HepG2 (cell line): ENCODE measurements around the gene CERT1. TPM values are rescaled to one million over a fixed set of nuclear protein-coding genes. Genes with fewer than 3 reads are reported as not detected.

ENCODE experiments used
- ARHGAP35 ChIP-seq: sonication (generic); formaldehyde crosslinking; IDR thresholded peaks from 2 replicates; pipeline ENCODE4 v1.9.0; 2022; ENCODE audit warnings: mild to moderate bottlenecking, inconsistent platforms, moderate library complexity, missing genetic modification reagents, borderline replicate concordance
- CREB1 ChIP-seq, 2 experiments: fragments of 450-650 bp in 1 of 2; IDR thresholded peaks; 2 replicates each; pipeline ENCODE4 v1.6.1; 2016 to 2017; ENCODE audit warnings: control low read depth in 1 of 2, mild to moderate bottlenecking in 1 of 2, missing compliant biosample characterization in 1 of 2, missing genetic modification characterization in 1 of 2
- FOXA3 ChIP-seq: IDR thresholded peaks from 2 replicates; pipeline ENCODE4 v1.6.1; 2016; ENCODE audit warnings: missing genetic modification reagents, missing compliant biosample characterization
- HDAC1 ChIP-seq: sonication (generic); formaldehyde crosslinking; IDR thresholded peaks from 2 replicates; pipeline ENCODE4 v1.5.1; 2020; ENCODE audit warnings: mild to moderate bottlenecking, missing genetic modification reagents
- HNRNPUL1 ChIP-seq: fragments of 200-400 bp; formaldehyde crosslinking; IDR thresholded peaks from 2 replicates; pipeline ENCODE4 v1.6.1; 2017; ENCODE audit warnings: low read depth, mild to moderate bottlenecking, low read length, moderate library complexity
- MEF2D ChIP-seq: sonication (generic); formaldehyde crosslinking; IDR thresholded peaks from 2 replicates; pipeline ENCODE4 v1.5.1; 2020; ENCODE audit warnings: mild to moderate bottlenecking, missing genetic modification reagents
- NFIB ChIP-seq: sonication (generic); formaldehyde crosslinking; IDR thresholded peaks from 2 replicates; pipeline ENCODE4 v1.9.0; 2021; ENCODE audit warnings: missing genetic modification reagents, mild to moderate bottlenecking, borderline replicate concordance
- NR2C2 ChIP-seq: sonication (generic); formaldehyde crosslinking; IDR thresholded peaks from 2 replicates; pipeline ENCODE4 v1.4.0; 2020; ENCODE audit warnings: missing genetic modification reagents, mild to moderate bottlenecking, moderate library complexity, borderline replicate concordance
- RELA ChIP-seq: sonication (generic); formaldehyde crosslinking; IDR thresholded peaks from 2 replicates; pipeline ENCODE4 v1.4.0; 2020; ENCODE audit warnings: missing genetic modification reagents
- polyA plus RNA-seq, 8 experiments: library from polyadenylated mRNA; depleted of rRNA in 3 of 8; stranded (reverse) in 7 of 8; unstranded in 1 of 8; fragments of >200 nt; fragmentation: Illumina TruSeq in 4 of 8; extraction: Trizol in 4 of 8; gene quantifications; 2 replicates each; pipeline versions ENCODE4 v1.2.1 to v1.2.3, GENCODE V29; 2011 to 2016; ENCODE audit warnings: low read depth in 4 of 8, missing spikeins in 1 of 8, mixed read lengths in 1 of 8; ENCODE audit not compliant: insufficient read depth in 1 of 8
- total RNA-seq, 5 experiments: library from RNA; depleted of rRNA; stranded (reverse); fragments of >200 nt; fragmentation: Illumina TruSeq; extraction: Trizol; gene quantifications; 2 replicates each; pipeline ENCODE4 v1.2.3, GENCODE V29; 2016; ENCODE audit warnings: low read depth in 1 of 5
- TF ChIP-seq, protein P1 (sequence below): sonication (generic); formaldehyde crosslinking; IDR thresholded peaks from 2 replicates; pipeline ENCODE4 v1.5.1; 2020; ENCODE audit warnings: mild to moderate bottlenecking, missing genetic modification reagents, borderline replicate concordance
- TF ChIP-seq, protein P2 (sequence below): sonication (generic); formaldehyde crosslinking; IDR thresholded peaks from 2 replicates; pipeline ENCODE4 v1.4.0; 2020; ENCODE audit warnings: missing genetic modification reagents, borderline replicate concordance
- TF ChIP-seq, protein P3 (sequence below): sonication (generic); formaldehyde crosslinking; IDR thresholded peaks from 2 replicates; pipeline ENCODE4 v1.4.0; 2020; ENCODE audit warnings: missing genetic modification reagents
- TF ChIP-seq, protein P4 (sequence below): IDR thresholded peaks from 2 replicates; pipeline ENCODE4 v1.6.1; 2016

CERT1 gene
- total and polyA plus RNA-seq, 2 of the 13 experiments (the other 11 are each of a cell fraction or from before 2014, with no cell fraction given): 8.2 to 12.7 TPM

DNA sequence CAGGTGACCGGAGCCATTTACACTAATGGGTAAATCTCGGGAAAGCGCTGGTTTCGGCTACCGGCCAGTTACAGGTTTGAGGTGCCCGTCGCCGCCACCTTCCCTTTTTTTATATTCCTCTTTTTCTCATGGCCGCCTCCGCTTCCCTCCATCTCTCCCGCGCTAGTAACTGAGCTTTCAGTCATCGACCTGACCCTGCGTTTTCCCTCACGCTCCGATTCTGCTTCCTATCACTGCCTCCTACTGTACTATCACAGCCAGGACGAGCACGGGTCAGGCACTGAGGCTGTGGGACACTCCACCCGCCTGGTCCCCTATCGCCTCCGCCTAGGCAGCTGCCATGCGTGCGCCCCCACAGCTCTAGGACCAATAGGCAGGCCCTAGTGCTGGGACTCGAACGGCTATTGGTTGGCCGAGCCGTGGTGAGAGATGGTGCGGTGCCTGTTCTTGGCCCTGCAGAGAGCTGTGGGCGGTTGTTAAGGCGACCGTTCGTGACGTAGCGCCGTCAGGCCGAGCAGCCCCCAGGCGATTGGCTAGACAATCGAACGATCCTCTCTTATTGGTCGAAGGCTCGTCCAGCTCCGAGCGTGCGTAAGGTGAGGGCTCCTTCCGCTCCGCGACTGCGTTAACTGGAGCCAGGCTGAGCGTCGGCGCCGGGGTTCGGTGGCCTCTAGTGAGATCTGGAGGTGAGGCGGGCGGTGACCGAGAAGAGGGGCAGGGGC is 174.7 kb downstream of the CERT1 start, which contains the start of gene HMGCR (continued):
- TF ChIP-seq CREB1 (IDR thresholded peaks at IDR 0.05): peak; percentile 96
- peak; percentile 98 for TF ChIP-seq CREB1 (CRISPR knock-in tag; IDR thresholded peaks at IDR 0.05)
- TF ChIP-seq HDAC1 (CRISPR knock-in tag): peak; percentile 94
- TF ChIP-seq ARHGAP35: no peak; the same call in 1 of the 2 replicates
- TF ChIP-seq, protein P1, sequence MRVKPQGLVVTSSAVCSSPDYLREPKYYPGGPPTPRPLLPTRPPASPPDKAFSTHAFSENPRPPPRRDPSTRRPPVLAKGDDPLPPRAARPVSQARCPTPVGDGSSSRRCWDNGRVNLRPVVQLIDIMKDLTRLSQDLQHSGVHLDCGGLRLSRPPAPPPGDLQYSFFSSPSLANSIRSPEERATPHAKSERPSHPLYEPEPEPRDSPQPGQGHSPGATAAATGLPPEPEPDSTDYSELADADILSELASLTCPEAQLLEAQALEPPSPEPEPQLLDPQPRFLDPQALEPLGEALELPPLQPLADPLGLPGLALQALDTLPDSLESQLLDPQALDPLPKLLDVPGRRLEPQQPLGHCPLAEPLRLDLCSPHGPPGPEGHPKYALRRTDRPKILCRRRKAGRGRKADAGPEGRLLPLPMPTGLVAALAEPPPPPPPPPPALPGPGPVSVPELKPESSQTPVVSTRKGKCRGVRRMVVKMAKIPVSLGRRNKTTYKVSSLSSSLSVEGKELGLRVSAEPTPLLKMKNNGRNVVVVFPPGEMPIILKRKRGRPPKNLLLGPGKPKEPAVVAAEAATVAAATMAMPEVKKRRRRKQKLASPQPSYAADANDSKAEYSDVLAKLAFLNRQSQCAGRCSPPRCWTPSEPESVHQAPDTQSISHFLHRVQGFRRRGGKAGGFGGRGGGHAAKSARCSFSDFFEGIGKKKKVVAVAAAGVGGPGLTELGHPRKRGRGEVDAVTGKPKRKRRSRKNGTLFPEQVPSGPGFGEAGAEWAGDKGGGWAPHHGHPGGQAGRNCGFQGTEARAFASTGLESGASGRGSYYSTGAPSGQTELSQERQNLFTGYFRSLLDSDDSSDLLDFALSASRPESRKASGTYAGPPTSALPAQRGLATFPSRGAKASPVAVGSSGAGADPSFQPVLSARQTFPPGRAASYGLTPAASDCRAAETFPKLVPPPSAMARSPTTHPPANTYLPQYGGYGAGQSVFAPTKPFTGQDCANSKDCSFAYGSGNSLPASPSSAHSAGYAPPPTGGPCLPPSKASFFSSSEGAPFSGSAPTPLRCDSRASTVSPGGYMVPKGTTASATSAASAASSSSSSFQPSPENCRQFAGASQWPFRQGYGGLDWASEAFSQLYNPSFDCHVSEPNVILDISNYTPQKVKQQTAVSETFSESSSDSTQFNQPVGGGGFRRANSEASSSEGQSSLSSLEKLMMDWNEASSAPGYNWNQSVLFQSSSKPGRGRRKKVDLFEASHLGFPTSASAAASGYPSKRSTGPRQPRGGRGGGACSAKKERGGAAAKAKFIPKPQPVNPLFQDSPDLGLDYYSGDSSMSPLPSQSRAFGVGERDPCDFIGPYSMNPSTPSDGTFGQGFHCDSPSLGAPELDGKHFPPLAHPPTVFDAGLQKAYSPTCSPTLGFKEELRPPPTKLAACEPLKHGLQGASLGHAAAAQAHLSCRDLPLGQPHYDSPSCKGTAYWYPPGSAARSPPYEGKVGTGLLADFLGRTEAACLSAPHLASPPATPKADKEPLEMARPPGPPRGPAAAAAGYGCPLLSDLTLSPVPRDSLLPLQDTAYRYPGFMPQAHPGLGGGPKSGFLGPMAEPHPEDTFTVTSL (CRISPR knock-in tag): no peak
- TF ChIP-seq RELA (CRISPR knock-in tag): peak; percentile 35; the same call in 1 of the 2 replicates
- TF ChIP-seq HNRNPUL1: no peak
- peak; percentile 64 for TF ChIP-seq NR2C2 (CRISPR knock-in tag)
- TF ChIP-seq, protein P2, sequence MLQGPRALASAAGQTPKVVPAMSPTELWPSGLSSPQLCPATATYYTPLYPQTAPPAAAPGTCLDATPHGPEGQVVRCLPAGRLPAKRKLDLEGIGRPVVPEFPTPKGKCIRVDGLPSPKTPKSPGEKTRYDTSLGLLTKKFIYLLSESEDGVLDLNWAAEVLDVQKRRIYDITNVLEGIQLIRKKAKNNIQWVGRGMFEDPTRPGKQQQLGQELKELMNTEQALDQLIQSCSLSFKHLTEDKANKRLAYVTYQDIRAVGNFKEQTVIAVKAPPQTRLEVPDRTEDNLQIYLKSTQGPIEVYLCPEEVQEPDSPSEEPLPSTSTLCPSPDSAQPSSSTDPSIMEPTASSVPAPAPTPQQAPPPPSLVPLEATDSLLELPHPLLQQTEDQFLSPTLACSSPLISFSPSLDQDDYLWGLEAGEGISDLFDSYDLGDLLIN: 0 out of 2 replicates have a peak, but pooled peaks have one; percentile 12
- TF ChIP-seq NFIB (CRISPR knock-in tag): no peak
- TF ChIP-seq, protein P3, sequence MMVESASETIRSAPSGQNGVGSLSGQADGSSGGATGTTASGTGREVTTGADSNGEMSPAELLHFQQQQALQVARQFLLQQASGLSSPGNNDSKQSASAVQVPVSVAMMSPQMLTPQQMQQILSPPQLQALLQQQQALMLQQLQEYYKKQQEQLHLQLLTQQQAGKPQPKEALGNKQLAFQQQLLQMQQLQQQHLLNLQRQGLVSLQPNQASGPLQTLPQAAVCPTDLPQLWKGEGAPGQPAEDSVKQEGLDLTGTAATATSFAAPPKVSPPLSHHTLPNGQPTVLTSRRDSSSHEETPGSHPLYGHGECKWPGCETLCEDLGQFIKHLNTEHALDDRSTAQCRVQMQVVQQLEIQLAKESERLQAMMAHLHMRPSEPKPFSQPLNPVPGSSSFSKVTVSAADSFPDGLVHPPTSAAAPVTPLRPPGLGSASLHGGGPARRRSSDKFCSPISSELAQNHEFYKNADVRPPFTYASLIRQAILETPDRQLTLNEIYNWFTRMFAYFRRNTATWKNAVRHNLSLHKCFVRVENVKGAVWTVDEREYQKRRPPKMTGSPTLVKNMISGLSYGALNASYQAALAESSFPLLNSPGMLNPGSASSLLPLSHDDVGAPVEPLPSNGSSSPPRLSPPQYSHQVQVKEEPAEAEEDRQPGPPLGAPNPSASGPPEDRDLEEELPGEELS (CRISPR knock-in tag): peak; percentile 58; the same call in 1 of the 2 replicates
- TF ChIP-seq, protein P4, sequence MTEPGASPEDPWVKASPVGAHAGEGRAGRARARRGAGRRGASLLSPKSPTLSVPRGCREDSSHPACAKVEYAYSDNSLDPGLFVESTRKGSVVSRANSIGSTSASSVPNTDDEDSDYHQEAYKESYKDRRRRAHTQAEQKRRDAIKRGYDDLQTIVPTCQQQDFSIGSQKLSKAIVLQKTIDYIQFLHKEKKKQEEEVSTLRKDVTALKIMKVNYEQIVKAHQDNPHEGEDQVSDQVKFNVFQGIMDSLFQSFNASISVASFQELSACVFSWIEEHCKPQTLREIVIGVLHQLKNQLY (CRISPR knock-in tag): peak; percentile 55; the same call in 1 of the 2 replicates
- TF ChIP-seq FOXA3 (CRISPR knock-in tag): no peak; the same call in none of the 2 replicates
- TF ChIP-seq MEF2D (CRISPR knock-in tag): no peak
